OCI-LY1 (cell line): ENCODE measurements around the gene ZNF618.

Experiments used
- H2AFZ ChIP-seq: fragments of 200-600 bp; sonication (generic), shearing (Covaris generic); 2 replicates; pipeline ENCODE4 v1.6.0; 2014; ENCODE audit warnings: antibody characterized with exemption, mild to moderate bottlenecking, low read length
- H3F3A ChIP-seq: fragments of 200-600 bp; sonication (generic), shearing (Covaris generic); 2 replicates; pipeline ENCODE4 v1.6.0; 2014; ENCODE audit warnings: mild to moderate bottlenecking, antibody characterized with exemption, low read length, moderate library complexity; ENCODE audit not compliant: insufficient read depth
- H3K27ac ChIP-seq: fragments of 200-600 bp; sonication (generic); 2 replicates; pipeline ENCODE4 v1.5.1; 2014; ENCODE audit warnings: low read length, mixed run types, mild to moderate bottlenecking, low read depth; ENCODE audit not compliant: poor library complexity, severe bottlenecking
- H3K27me3 ChIP-seq: fragments of 200-600 bp; sonication (generic); 2 replicates; pipeline ENCODE4 v1.6.0; 2014; ENCODE audit warnings: antibody characterized with exemption, mild to moderate bottlenecking, low read length, moderate library complexity; ENCODE audit not compliant: insufficient read depth
- H3K36me3 ChIP-seq: fragments of 200-600 bp; sonication (generic); 2 replicates; pipeline ENCODE4 v1.6.1; 2014; ENCODE audit warnings: mild to moderate bottlenecking, antibody characterized with exemption, low read length, moderate library complexity, mixed read lengths; ENCODE audit not compliant: insufficient read depth
- H3K4me1 ChIP-seq: fragments of 200-600 bp; sonication (generic); 2 replicates; pipeline ENCODE4 v1.5.1; 2014; ENCODE audit warnings: mild to moderate bottlenecking, low read length, moderate library complexity; ENCODE audit not compliant: insufficient read depth, severe bottlenecking
- H3K4me2 ChIP-seq: fragments of 200-600 bp; sonication (generic), shearing (Covaris generic); 2 replicates; pipeline ENCODE4 v1.6.1; 2014; ENCODE audit warnings: low read length
- H3K4me3 ChIP-seq: fragments of 200-600 bp; sonication (generic); 2 replicates; pipeline ENCODE4 v1.5.1; 2014; ENCODE audit warnings: low read length, low read depth, mild to moderate bottlenecking, mixed read lengths; ENCODE audit not compliant: poor library complexity, severe bottlenecking
- H3K79me2 ChIP-seq: fragments of 200-600 bp; shearing (Covaris generic); 2 replicates; pipeline ENCODE4 v1.6.1; 2016; ENCODE audit warnings: mixed run types, low read length, mixed read lengths; ENCODE audit not compliant: insufficient read depth
- H3K9ac ChIP-seq: fragments of 200-600 bp; sonication (generic), shearing (Covaris generic); 2 replicates; pipeline ENCODE4 v1.6.1; 2014; ENCODE audit warnings: mild to moderate bottlenecking, low read length, mixed read lengths
- H3K9me2 ChIP-seq: fragments of 200-600 bp; sonication (generic), shearing (Covaris generic); 2 replicates; pipeline ENCODE4 v1.6.1; 2014; ENCODE audit warnings: low read depth, mild to moderate bottlenecking, low read length, mixed read lengths
- H3K9me3 ChIP-seq: fragments of 200-600 bp; shearing (Covaris generic); 2 replicates; pipeline ENCODE4 v1.6.1; 2014; ENCODE audit warnings: low read length, mixed read lengths
- H4K20me1 ChIP-seq: fragments of 200-600 bp; sonication (generic), shearing (Covaris generic); 2 replicates; pipeline ENCODE4 v1.6.0; 2016; ENCODE audit warnings: mild to moderate bottlenecking, low read length; ENCODE audit not compliant: insufficient read depth
- CTCF ChIP-seq: fragments of 200-600 bp; sonication (generic), shearing (Covaris generic); IDR thresholded peaks from 2 replicates; pipeline ENCODE4 v1.5.1; 2017; ENCODE audit warnings: mild to moderate bottlenecking, antibody characterized with exemption, low read length, moderate library complexity, mixed read lengths
- EZH2 ChIP-seq: fragments of 200-600 bp; sonication (generic), shearing (Covaris generic); IDR thresholded peaks from 2 replicates; pipeline ENCODE4 v1.8.0; 2017; ENCODE audit warnings: borderline replicate concordance, mixed run types, mild to moderate bottlenecking, antibody characterized with exemption, low read length, moderate library complexity, mixed read lengths

Gene ZNF618

DNA sequence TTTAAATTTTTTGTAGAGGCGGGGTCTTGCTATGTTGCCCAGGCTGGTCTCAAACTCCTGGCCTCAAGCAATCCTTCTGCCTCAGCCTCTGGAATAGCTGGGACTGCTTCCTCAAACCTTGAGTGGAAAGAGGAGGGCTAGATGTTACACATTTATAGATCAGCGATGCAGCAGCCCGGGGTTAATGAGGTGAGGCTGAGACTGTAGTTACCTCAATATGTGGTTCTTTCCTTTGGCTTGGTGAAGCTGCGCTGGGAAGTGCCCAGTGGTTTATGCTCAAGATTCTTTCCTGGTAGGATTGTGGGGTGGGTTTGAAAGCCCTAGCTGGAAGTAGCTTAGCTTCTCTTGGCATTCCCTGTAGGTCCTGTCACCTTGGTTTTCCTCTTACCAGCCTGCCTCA lies 22.5 kb downstream of the ZNF618 start:
- TF ChIP-seq CTCF (no peak), EZH2 (no peak)

DNA sequence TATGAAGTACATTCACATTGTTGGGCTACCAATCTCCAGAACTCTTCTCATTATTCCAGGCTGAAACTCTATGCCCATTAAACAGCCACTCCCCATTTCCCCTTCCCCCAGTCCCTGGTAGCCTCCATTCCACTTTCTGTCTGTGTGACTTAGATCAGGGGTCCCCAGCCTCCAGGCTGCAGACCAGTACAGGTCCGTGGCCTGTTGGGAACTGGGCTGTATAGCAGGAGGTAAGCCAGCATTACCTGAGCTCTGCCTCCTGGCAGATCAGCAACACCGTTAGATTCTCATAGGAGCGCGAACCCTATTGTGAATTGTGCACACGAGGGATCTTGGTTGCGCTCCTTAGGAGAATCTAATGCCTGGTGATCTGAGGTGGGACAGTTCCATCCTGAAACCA lies 23.1 kb downstream of the ZNF618 start:
- H3K4me2 ChIP-seq = no peak overlapping the region
- TF ChIP-seq EZH2 (no peak), CTCF (no peak)
- no peaks in the 10 kb centered on the region for H3K9me2 ChIP-seq
- H3K4me3 ChIP-seq = no peak overlapping the region
- no peaks in the 10 kb centered on the region for H3K79me2 ChIP-seq
- no peaks in the 10 kb centered on the region for H3K36me3 ChIP-seq
- 0 out of 2 replicates have a peak, but pooled peaks cover under 1% of the 10 kb centered on the region for H3K9me3 ChIP-seq
- no peak overlapping the region for H2AFZ ChIP-seq
- H3F3A ChIP-seq = no peaks in the 10 kb centered on the region
- H3K9ac ChIP-seq = no peak overlapping the region
- no peaks in the 10 kb centered on the region for H3K4me1 ChIP-seq
- no peaks in the 10 kb centered on the region for H4K20me1 ChIP-seq
- H3K27me3 ChIP-seq = 0 out of 2 replicates have a peak, but pooled peaks cover 5% of the 10 kb centered on the region
- no peak overlapping the region for H3K27ac ChIP-seq

More for the DNA sequence above, 22.5 kb downstream of the ZNF618 start:
- Histone ChIP-seq H2AFZ (no peak overlapping the region), H3K9me3 (no peaks in the 10 kb centered on the region), H3K9me2 (no peaks in the 10 kb centered on the region), H3F3A (no peaks in the 10 kb centered on the region), H3K79me2 (no peaks in the 10 kb centered on the region), H3K9ac (no peak overlapping the region), H3K27ac (no peak overlapping the region), H3K36me3 (no peaks in the 10 kb centered on the region), H3K4me3 (no peak overlapping the region), H3K4me1 (no peaks in the 10 kb centered on the region), H3K4me2 (no peak overlapping the region), H3K27me3 (0 out of 2 replicates have a peak, but pooled peaks cover 5% of the 10 kb centered on the region), H4K20me1 (no peaks in the 10 kb centered on the region)

- no peaks in the 10 kb centered on the region for H3F3A ChIP-seq
- 0 out of 2 replicates have a peak, but pooled peaks cover 2% of the 10 kb centered on the region for H3K9me3 ChIP-seq
Measured at GRCh38 chr9:113901221-113901688, 25.1 kb downstream of the ZNF618 start.

More at GRCh38 chr9:113901221-113901688, 25.1 kb downstream of the ZNF618 start:
- Histone ChIP-seq H3K27ac (no peak overlapping the region), H2AFZ (no peak overlapping the region), H3K4me3 (no peak overlapping the region), H3K4me1 (no peaks in the 10 kb centered on the region), H3K9ac (no peak overlapping the region), H3K36me3 (no peaks in the 10 kb centered on the region), H3K79me2 (no peaks in the 10 kb centered on the region), H3K4me2 (no peak overlapping the region), H3K9me2 (no peaks in the 10 kb centered on the region), H3K27me3 (0 out of 2 replicates have a peak, but pooled peaks cover 5% of the 10 kb centered on the region), H4K20me1 (no peaks in the 10 kb centered on the region)
- no peak for TF ChIP-seq CTCF
- TF ChIP-seq EZH2 = no peak
